Fibroblast of lung (primary cell): ENCODE measurements around the gene FAM43B.

Experiments
- CTCF ChIP-seq, 2 donors: IDR thresholded peaks in 1 of 2; conservative IDR thresholded peaks in 1 of 2; 1 replicate in 1 of 2; 2 replicates in 1 of 2; pipeline ENCODE4 v1.5.1; 2011 to 2012; ENCODE audit warnings: low read length in 2 of 2, control low read depth in 1 of 2, inconsistent platforms in 1 of 2, low read depth in 1 of 2, mild to moderate bottlenecking in 1 of 2
- EZH2 ChIP-seq: IDR thresholded peaks from 2 replicates; pipeline ENCODE4 v1.5.1; 2012; ENCODE audit warnings: low read length, control low read depth, mild to moderate bottlenecking; ENCODE audit errors: missing control alignments

GRCh38 chr1:20578721-20579395 lies 26.5 kb downstream of the FAM43B start:
- TF ChIP-seq CTCF (conservative IDR thresholded peaks at IDR 0.05 in 1 of 2, IDR thresholded peaks at IDR 0.05 in 1 of 2; ENCODE audit: low read depth in 1 of 2, low read length in 2 of 2) (no peak), EZH2 (no peak)
